Endothelial cell of coronary artery (primary cell): ENCODE data around the gene ERVMER34-1. TPM values are rescaled to one million over a fixed set of nuclear protein-coding genes. Genes with fewer than 3 reads are reported as not detected.

Source experiments
- total RNA-seq: library from RNA; depleted of rRNA; stranded (reverse); fragments of >200 nt; gene quantifications from 2 replicates; pipeline ENCODE4 v1.2.3, GENCODE V29; 2014

Gene ERVMER34-1
- total RNA-seq = under 0.01 TPM in 2 replicates

GRCh38 chr4:52750819-52751486, at the start of gene ERVMER34-1:
Gene ERVMER34-1, minus strand, starts transcription at chr4:52751425. Its CDS starts 5,905 bp downstream, at chr4:52745520.

Other genes starting within 250 kb of the ERVMER34-1 start
- gene USP46, start 92.1 kb downstream of the ERVMER34-1 start, total RNA-seq = 11.8 and 12.4 TPM in 2 replicates
- gene RASL11B, start 110.9 kb upstream of the ERVMER34-1 start, total RNA-seq = not detected in 2 replicates